ENCODE measurements around the gene TNS1.

DNA sequence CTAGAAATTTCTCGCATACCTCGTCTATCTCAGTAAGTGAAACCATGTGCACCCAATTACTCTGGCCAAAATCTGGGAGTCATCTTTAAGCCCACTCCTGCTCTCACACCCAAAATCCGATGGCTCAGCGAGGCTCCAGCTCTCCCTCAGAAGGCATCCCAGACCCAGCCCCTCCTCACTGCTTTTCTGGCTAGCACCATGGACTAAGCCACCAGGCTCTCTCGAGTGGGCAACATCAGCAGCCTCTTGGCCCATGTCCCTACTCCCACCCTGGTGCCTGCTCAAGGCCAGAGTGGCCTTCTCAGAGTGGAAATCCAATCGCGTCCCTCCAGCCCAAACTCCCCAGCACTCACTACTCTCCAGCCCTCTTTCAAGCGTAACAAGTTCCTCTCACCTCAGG lies 27.2 kb downstream of the TNS1 start:
- TF ChIP-seq, protein P1, sequence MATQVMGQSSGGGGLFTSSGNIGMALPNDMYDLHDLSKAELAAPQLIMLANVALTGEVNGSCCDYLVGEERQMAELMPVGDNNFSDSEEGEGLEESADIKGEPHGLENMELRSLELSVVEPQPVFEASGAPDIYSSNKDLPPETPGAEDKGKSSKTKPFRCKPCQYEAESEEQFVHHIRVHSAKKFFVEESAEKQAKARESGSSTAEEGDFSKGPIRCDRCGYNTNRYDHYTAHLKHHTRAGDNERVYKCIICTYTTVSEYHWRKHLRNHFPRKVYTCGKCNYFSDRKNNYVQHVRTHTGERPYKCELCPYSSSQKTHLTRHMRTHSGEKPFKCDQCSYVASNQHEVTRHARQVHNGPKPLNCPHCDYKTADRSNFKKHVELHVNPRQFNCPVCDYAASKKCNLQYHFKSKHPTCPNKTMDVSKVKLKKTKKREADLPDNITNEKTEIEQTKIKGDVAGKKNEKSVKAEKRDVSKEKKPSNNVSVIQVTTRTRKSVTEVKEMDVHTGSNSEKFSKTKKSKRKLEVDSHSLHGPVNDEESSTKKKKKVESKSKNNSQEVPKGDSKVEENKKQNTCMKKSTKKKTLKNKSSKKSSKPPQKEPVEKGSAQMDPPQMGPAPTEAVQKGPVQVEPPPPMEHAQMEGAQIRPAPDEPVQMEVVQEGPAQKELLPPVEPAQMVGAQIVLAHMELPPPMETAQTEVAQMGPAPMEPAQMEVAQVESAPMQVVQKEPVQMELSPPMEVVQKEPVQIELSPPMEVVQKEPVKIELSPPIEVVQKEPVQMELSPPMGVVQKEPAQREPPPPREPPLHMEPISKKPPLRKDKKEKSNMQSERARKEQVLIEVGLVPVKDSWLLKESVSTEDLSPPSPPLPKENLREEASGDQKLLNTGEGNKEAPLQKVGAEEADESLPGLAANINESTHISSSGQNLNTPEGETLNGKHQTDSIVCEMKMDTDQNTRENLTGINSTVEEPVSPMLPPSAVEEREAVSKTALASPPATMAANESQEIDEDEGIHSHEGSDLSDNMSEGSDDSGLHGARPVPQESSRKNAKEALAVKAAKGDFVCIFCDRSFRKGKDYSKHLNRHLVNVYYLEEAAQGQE (IDR thresholded peaks at IDR 0.05; ENCODE audit: insufficient read depth in 1 of 2, low read depth in 2 of 2, low read length in 1 of 2): no peak
- TF ChIP-seq, protein P2, sequence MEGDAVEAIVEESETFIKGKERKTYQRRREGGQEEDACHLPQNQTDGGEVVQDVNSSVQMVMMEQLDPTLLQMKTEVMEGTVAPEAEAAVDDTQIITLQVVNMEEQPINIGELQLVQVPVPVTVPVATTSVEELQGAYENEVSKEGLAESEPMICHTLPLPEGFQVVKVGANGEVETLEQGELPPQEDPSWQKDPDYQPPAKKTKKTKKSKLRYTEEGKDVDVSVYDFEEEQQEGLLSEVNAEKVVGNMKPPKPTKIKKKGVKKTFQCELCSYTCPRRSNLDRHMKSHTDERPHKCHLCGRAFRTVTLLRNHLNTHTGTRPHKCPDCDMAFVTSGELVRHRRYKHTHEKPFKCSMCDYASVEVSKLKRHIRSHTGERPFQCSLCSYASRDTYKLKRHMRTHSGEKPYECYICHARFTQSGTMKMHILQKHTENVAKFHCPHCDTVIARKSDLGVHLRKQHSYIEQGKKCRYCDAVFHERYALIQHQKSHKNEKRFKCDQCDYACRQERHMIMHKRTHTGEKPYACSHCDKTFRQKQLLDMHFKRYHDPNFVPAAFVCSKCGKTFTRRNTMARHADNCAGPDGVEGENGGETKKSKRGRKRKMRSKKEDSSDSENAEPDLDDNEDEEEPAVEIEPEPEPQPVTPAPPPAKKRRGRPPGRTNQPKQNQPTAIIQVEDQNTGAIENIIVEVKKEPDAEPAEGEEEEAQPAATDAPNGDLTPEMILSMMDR (IDR thresholded peaks at IDR 0.05): no peak
- TF ChIP-seq POLR2AphosphoS5 (IDR thresholded peaks at IDR 0.05; ENCODE audit: low read depth, low read length): no peak
- no peak for TF ChIP-seq TCF7L2 (IDR thresholded peaks at IDR 0.05; ENCODE audit: low read depth, low read length)
- TF ChIP-seq SIN3A (IDR thresholded peaks at IDR 0.05; ENCODE audit: borderline replicate concordance, insufficient read depth, low read depth, low read length): no peak

All from Panc1 (cell line).